NCI-H2029 treated with DMSO at 0.1 percent for 48 hours (cell line): ENCODE results near the gene ETV3L.

Source experiments
- DNase-seq: peaks from one replicate; lab custom pipeline; 2025; lab: John Stamatoyannopoulos, UW

Gene ETV3L

DNA sequence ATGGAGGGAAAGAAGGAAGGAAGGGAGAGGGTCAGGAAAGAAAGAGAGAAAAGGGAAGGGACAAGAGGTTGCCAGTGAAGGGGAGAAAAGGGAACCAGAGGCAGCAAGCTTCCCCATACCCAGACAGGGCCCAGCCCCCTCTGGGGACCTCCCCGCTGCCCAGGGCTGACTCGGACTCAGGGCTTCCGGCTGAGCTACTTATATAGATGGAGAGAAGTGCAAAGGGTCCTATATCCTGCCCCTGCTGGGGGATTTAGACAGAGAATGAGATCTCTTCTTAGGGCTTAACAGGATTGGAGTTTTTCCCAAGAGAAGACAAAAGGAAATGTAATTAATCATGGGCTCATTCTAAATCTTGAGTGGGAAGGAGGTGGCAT, at the start of gene ETV3L:
ETV3L (minus strand) TSS at position 176 of the 377 bp plus-strand sequence. CDS start 285 bp downstream, outside the sequence.
- no peak for DNase-seq

DNA sequence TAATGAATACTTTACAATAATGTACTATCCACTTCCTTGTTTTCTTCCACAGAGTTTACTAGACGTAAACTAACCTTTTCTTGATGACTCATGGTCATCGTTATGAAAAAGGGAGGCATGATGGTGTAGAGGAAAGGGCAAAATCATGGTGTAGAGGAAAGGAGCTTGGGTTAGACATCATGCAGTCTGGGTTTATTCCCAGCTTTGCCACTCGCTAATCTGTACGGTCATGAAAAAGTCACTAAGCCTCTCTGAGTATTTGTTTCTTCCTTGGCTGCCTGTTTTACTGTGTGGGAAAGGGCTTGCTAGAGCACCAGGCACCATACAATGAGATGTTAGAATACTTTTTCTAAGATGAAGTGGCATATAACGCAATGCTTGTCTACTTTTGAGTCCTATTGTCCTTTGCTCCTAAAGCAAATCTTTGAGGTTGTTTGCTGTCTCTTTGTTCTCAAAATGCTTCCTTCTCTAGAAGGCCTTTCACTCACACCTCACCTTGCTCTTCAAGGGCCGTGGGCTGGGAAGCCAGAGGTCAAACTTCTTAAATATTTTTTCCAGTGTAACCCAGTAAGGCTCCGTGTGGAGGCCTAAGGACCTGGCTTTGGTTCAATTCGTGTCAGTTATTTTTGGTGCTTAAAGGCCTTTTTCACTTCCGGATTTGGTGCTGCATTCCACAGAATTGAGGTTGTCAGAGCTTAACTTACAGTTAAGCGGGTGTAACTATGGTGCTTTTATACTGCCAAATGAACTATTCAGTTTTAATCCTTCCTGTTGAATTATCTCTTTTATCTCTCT, 48.5 kb upstream of the ETV3L start:
- DNase-seq, result no peak

- DNase-seq, result no peak
These were observed 47.4 kb upstream of the ETV3L start for GRCh38 chr1:157147037-157147436.

- DNase-seq, result no peak
These were observed 46.6 kb upstream of the ETV3L start for GRCh38 chr1:157146244-157146643.

GRCh38 chr1:157145076-157145475, 45.5 kb upstream of the ETV3L start:
- no peak for DNase-seq

DNA sequence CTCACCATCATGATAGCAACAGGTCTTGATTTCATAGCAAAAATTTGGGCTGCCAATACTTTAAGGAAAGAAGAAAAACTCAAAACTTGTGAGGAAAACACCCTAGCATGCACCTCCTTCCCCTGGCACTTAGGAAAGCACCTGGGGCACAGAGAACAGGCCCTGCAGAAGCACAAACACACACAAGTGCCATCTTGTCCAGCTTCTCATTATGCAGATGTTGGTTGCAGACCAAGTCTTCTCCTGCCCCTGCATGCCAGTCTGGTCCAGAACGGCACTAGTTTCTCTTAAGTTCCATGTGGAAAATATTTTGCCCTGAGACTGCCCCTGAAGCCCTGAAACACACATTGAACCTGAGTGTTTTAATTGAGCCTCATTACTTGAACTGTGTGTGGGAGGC, 44.9 kb upstream of the ETV3L start:
- DNase-seq, result no peak

DNA sequence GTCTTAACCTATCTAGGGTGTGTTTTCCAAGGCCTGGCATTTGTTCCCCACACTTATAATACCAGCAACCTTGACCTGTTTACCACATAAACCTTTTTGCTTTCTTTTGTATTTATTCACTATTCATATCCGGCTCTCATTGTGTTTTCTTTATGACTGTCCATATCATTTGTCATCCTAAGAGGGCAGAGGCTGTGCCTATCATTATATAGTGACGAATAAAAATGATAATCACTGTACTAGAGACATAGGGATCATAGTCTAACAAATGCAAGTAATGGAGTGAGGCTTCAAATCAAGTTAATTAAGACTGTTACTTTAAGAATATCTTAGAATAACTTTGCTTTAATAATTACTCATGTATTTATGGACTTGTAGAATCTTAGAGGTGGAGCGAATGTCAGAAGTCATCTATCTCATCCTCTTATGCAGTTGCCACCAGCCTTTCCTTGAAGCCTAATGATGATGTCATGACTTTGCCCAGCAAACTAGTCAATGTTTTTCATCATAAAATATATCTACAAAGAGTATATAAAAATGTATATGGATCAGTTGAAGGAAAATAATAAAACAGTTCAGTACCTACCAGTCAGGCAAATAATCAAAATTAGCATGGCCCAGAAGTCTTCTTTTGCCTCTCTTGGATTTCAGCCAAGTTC, 43.3 kb upstream of the ETV3L start:
- no peak for DNase-seq

DNA sequence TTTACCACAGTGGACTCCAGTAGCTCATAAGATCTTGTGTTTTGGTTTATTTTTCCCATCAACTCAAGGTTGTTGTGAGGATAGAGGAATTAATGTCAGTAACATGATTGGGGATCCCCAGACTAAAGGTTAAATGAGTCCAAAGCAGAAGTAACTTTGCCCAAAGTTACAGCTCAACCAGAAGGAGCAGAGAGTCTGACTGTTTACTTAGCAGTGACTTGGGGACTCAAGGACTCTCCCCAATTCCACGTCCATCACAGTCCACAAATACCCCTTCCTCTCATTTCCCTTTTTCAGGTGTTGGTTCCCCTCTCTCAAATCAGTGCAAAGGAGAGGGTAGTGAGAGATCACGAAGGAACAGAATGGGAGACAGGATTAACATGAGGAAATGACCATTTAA, 42.6 kb upstream of the ETV3L start:
- DNase-seq, result no peak

- DNase-seq, result no peak
These were observed 41.7 kb upstream of the ETV3L start for GRCh38 chr1:157141212-157141855.

- DNase-seq, result no peak
These were observed 40.5 kb upstream of the ETV3L start for GRCh38 chr1:157140063-157140588.

DNA sequence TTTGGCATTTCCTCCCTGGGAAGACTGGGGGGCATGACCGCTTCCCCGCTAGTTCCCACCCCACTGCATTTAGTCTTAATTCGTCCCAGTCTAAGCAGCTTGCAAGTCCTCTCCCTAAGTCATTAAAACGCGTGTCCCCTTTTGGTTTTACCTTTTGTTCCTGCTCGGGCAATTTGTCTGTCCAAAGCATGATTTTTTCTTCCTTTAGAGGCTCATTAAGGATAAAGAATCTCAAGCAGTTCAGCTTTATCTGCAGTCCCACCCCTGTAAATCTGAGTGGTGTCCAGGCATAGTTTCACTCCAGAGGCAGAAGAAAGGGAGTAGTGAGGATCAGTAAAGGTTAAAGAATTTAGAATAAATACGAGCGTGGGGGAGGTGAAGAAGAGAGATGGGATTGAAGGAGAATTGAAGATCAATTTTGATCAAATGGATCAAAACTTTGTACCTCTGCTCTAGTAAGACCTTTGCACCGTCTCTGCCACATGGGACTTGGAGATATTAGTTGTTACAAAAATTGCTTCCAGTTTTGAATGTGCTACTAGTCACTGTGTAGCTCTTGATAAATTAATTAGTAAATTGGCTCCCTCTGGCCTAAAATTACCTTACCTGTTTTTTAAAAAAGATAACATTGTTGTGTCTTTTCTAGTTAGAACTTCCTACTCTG, 39.6 kb upstream of the ETV3L start:
- no peak for DNase-seq

GRCh38 chr1:157138220-157139051, 38.8 kb upstream of the ETV3L start, which contains the start of gene ETV3:
TSS of gene ETV3 (minus strand) at chr1:157138395. CDS start at chr1:157136352, 2,043 bp downstream.
- DNase-seq, result peak; percentile 83

DNA sequence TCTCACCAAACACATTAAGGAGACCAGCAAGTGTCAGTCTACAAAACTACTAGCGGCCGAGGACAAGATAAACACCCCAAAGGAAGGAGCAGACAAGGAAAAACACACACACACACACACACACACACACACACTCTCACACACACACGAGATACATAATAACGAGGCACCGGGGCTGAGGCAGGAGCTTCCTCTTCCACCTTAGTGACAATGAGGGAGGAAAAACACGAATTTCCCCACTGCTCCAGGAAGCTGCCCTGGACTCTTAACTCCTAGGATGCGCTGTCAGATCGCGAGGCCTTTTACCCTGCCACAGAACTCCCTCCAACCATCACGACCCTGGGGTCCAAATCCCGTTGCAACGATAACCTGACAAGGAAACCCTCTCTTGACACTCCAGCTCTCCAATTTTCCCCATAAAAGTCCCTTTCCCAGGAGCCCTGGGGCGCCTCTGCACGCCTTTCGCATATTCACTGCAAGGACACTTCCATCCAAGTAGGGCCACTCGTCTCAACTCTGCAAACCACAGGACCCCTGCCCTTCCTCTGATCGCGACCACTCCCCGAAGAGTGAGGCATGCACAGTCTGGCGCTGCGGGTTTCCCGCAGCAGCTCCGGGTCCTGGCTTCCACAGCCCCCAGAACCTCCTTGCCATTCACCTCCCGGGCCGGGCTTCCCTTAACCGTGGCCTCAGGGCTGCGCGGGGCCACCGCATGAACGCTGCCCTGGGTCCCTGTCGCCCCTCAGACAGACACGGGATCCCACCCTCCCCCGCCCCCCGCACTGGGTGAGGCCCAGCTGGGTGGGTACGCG, 38.0 kb upstream of the ETV3L start:
- DNase-seq, result no peak

DNA sequence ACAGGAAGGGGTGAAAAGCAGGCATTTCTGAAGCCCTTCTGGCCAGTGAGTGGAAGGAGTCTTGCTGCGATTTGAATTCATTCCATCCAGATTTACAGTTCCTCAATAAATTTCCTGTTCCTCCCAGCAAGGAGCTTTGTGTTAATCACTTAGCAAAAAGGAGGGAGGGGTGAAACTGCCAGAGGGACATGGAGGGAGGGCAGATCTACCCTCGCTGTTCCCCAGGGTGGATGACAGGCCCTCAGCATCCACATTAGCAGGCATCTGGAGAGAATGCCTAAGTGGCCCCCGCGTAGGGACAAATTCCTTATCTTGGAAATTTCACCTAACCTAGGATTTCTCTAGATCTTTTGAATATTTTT, 37.4 kb upstream of the ETV3L start:
- DNase-seq, result no peak

GRCh38 chr1:157136133-157136532, 36.5 kb upstream of the ETV3L start:
- no peak for DNase-seq

- DNase-seq, result peak; percentile 81
These were observed 36.0 kb upstream of the ETV3L start for GRCh38 chr1:157135646-157136045.

- DNase-seq, result no peak
These were observed 35.5 kb upstream of the ETV3L start for GRCh38 chr1:157135070-157135469.

DNA sequence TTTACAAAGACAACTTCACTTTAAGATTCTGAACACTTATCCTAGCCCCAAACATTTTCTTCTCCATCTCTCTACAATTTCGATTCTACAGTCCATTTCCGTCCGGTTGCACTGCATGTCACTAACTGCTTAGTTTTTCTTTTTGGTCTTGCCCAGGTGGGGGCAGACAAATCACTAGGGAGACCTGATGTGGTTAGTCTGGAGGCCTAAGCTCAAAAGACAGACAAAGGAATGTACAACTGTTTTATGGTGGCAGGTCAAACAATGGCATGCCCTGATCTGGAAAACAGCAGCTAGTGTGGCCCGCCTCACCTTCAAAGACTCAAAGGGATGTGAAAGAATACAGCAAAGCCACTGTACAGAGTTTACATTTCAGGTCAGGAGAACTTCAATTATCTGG, 34.8 kb upstream of the ETV3L start:
- DNase-seq, result no peak

- DNase-seq, result no peak
These were observed 33.8 kb upstream of the ETV3L start for GRCh38 chr1:157133426-157133825.

GRCh38 chr1:157132616-157133167, 33.1 kb upstream of the ETV3L start:
- DNase-seq, result no peak
